GM12872 (cell line): ENCODE measurements around the gene NAT9.

Source experiments
- CTCF ChIP-seq: IDR thresholded peaks from 3 replicates; pipeline ENCODE4 v1.5.1; 2011; ENCODE audit warnings: low read depth, mild to moderate bottlenecking, low read length, moderate library complexity; ENCODE audit not compliant: insufficient read depth

NAT9 gene

GRCh38 chr17:74758848-74759168 is 17.3 kb downstream of the NAT9 start:
- TF ChIP-seq CTCF, result no peak

- TF ChIP-seq CTCF, result no peak
Measured at GRCh38 chr17:74757931-74758847, 18.0 kb downstream of the NAT9 start.

DNA sequence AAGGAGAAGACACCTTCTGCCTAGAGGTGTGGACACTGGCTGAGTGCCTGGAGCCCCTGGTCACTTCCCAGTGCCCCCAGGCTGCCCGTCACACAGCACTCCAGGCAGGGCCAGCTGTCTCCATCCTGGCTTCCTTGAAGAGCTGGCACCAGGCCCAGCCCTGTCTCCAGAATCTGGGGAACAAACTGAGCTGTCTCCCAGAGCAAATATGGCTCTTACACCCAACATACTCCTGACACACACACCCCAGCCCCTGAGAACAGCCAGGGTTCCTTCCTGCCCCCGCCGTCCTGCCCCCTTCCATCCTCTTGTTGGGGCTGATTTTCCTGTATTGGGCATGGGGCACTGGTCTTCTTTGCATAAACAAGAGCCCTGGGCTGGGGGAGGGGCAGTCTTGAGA is 18.6 kb downstream of the NAT9 start:
- TF ChIP-seq CTCF, result no peak

- no peak for TF ChIP-seq CTCF
Measured at GRCh38 chr17:74756891-74757290, 19.3 kb downstream of the NAT9 start.

DNA sequence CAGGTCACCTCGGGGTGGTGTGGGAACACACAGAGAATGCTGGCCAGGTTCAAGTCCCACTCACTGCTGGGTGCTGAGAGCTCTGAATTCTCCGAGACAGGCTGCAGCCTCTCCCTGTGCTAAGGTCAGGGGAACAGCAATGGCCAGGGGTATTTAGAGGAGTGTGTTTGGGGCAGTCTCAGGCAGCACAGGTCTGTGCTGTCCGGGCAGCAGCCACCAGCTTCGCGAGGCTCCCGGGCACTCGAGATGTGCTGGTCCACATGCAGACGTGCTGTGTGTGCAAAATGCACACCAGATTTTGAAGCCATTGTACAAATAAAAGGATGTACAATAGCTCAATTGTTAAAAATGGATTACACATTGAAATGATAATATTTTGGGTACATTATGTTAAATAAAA is 20.6 kb downstream of the NAT9 start:
- TF ChIP-seq CTCF, result no peak

DNA sequence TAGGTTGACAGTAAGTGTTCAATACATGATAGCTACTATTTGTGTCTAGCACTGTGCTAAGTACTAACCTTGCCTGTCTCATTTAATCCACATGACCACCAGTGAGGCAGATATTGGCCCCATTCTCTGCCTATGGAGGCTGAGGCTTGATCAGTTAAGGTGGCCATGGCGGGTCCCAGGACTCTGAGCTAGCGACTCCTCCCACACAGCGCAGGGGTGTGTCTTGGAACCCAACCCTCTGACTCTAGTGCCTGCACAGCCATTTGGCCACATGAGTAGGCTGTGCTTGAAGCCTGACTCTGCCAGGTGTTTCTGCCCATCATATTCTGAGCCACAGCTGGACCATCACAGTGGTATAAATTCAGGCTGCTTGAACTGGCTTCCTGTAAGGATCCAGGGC is 21.3 kb downstream of the NAT9 start:
- no peak for TF ChIP-seq CTCF

GRCh38 chr17:74752822-74753401 is 23.2 kb downstream of the NAT9 start:
- no peak for TF ChIP-seq CTCF
